HG03025 (cell line): ENCODE measurements around the gene GATA6.
"Not testable (repeated sequence)": the region's sequence is repeated elsewhere in the genome, so short reads cannot be mapped to it uniquely, and the experiment has no call there.

Experiments used
- ATAC-seq: cut with Tn5 transposase; IDR thresholded peaks from one replicate; pipeline ENCODE4 v1.9.1; 2021; ENCODE audit warnings: mild to moderate bottlenecking, moderate library complexity; ENCODE audit not compliant: unreplicated experiment, low FRiP score

GATA6 gene

DNA sequence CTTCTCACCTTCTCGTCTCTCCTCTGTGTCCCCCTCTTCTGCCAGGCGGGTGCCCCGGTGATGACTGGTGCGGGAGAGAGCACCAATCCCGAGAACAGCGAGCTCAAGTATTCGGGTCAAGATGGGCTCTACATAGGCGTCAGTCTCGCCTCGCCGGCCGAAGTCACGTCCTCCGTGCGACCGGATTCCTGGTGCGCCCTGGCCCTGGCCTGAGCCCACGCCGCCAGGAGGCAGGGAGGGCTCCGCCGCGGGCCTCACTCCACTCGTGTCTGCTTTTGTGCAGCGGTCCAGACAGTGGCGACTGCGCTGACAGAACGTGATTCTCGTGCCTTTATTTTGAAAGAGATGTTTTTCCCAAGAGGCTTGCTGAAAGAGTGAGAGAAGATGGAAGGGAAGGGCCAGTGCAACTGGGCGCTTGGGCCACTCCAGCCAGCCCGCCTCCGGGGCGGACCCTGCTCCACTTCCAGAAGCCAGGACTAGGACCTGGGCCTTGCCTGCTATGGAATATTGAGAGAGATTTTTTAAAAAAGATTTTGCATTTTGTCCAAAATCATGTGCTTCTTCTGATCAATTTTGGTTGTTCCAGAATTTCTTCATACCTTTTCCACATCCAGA lies 31.3 kb downstream of the GATA6 start:
- ATAC-seq = no peak

- no peak for ATAC-seq
Observed at GRCh38 chr18:22203035-22203434, 33.6 kb downstream of the GATA6 start.

DNA sequence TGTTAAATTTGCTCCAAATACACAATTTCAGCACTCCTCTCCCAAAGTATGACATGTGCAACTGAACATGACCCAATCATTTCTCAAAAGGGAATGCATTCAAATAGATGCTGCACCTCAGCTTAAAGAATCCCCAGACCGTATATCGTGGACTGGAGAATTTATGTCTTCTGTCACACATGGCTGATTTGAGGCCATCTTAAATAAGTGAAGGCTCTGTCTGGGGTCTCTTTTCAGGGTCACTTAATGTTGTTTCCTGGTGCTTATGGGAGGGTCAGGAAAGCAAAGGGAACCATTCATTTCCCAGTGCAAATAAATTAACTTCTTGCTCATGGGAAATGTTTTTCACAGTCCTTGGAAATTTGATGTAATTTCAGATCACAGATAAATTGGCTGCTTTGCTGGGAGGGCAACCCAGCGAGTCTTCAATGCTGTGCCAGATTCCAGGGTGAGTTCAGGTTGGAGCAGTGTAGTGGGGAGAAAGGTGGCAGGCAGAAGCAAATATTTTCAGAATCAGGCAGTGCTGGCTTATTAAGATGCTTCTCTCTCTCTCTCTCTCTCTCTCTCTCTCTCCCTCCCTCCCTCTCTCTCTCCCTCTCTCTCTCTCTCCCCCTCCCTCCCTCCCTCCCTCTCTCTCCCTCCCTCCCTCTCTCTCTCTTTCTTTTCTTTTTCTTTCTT lies 34.3 kb downstream of the GATA6 start:
- no peak for ATAC-seq

GRCh38 chr18:22204214-22204536 lies 34.8 kb downstream of the GATA6 start:
- no peak for ATAC-seq

GRCh38 chr18:22204996-22205395 lies 35.6 kb downstream of the GATA6 start:
- no peak for ATAC-seq

- no peak for ATAC-seq
Observed at GRCh38 chr18:22207021-22207758, 37.8 kb downstream of the GATA6 start.

DNA sequence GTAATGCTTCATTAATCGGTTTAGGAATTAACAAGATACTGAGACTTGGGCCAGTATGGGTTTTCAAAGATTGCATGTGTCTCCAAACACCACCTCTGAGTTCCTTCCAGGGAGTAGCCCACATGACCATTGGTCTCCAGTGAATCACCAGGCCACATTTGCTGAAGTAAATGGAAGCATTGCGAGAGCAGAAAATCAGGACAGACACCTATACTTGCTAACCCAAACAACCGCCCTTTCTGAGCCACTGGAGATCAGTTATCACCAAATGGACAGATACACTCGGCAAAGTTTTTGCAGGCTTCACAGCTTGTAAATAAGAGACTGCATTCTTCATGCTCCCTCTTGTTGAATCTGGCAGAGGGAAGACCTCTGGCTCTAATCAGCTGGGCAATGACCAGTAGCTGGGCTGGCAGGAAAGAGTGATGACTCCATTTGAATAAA lies 40.9 kb downstream of the GATA6 start:
- no peak for ATAC-seq

DNA sequence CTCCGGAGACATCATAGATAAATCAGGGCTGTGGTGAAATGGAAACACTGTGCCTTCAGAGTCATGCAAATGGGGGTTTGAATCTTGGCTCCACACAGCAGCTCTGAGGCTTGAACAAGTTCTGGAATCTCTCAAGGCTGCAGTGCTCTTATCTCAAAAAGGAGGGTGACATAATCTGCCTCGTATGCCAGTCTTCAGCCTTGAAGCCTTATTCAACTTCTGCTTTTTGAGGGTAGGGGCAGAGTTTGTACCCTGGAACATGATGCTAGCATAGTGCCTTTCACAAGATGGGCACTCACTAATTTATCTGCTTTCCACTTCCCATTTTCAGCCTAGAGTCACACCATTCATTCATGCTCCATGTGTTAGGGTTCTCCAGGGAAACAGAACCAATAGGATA lies 42.3 kb downstream of the GATA6 start:
- ATAC-seq = no peak

DNA sequence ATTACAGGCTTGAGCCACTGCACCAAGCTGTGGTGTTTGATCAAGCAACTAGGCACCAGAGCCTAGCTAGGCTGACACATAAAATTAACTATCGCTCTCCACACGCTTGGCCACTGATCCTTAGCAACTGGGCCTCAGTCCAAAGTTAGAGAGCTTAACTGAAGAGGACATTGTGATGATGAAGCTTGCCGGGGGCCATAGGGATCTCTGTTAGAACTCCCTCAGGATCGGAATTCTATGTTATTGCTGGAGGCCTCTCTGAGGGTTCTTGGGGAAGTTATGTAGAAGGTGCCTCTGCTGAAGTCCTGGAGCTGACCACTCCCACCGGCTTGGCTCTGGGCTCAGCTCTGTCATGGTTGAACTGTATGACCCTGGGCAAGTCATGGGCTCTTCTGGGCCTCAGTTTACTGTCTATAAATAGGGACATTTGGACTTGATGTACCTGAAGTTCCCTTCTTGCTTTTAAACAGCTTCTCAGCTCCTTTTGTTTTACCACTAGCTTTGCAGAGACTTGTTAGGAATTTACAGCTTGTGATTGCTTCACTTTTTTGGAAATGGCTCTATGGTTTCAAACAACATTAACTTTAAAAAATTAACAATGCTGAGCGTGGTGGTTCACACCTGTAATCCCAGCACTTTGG lies 44.1 kb downstream of the GATA6 start:
- no peak for ATAC-seq

DNA sequence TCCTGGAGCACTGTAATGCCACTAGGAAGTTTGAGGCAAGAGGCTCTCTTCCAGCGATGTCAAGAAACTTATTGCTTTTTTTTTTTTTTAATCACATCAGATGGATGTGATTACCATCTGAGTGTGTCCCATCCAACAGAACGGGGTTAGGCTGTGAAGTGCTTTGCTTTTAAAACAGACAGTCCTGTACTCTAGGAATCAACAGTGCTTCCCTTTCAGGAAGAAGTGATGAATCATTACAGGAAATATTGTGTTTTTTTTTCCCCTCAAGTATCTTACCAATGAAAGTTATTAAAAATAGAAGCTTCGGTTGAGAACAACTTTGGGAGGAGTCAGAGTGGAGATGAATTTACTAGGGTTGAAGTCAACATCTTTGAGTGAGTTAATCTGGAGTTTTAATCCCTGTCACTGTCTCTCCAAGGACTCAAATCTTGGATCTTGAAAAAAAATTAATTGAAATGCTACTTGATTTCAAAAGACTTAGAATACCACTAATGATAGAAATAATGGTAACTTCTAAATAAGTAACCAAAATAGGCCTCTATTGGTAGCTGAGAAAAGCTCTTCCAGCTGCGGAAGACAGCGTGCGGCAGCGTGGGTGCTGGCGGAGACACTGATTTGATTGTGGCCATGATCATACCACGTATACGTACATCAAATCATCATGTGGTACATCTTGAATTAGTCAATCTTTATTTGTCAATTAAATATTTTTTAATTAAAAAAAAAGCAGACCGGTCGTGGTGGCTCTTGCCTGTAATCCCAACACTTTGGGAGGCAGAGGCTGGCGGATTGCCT lies 45.5 kb downstream of the GATA6 start:
- ATAC-seq = no peak

GRCh38 chr18:22218835-22219234 lies 49.4 kb downstream of the GATA6 start:
- ATAC-seq = no peak

GRCh38 chr18:22219568-22220355 lies 50.4 kb downstream of the GATA6 start:
- ATAC-seq = no peak

DNA sequence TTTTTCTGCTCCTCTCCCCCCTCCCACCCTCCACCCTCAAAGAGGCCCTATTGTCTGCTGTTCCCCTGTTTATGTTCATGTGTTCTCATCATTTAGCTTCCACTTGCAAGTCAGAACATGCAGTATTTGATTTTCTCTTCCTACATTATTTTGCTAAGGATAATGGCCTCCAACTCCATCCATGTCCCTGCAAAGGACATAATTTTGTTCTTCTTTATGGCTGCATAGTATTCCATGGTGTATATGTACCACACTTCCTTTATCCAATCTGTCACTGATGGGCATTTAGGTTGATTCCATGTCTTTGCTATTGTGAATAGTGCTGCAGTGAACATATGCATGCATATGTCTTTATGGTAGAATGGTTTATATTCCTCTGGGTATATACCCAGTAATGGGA lies 51.2 kb downstream of the GATA6 start:
- ATAC-seq = not testable (repeated sequence)

DNA sequence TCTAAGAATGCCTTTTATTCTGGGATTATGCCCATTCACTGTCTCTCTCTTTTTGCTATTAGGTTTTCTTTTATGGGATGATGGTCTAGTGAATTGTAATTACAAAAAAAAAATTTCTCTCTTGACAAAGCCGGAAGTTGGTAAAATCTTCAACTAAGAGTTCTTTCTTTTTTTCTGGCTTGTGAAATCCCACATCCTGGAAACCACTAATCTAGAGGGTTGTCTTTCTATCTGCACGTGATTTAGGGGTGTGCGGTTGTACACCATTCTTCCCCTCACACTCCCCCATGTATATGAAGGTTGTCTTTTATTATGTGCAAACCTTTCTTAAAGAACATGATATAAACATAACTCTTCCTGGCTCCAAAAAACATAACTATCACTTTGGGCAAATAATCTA lies 52.0 kb downstream of the GATA6 start:
- ATAC-seq = no peak

DNA sequence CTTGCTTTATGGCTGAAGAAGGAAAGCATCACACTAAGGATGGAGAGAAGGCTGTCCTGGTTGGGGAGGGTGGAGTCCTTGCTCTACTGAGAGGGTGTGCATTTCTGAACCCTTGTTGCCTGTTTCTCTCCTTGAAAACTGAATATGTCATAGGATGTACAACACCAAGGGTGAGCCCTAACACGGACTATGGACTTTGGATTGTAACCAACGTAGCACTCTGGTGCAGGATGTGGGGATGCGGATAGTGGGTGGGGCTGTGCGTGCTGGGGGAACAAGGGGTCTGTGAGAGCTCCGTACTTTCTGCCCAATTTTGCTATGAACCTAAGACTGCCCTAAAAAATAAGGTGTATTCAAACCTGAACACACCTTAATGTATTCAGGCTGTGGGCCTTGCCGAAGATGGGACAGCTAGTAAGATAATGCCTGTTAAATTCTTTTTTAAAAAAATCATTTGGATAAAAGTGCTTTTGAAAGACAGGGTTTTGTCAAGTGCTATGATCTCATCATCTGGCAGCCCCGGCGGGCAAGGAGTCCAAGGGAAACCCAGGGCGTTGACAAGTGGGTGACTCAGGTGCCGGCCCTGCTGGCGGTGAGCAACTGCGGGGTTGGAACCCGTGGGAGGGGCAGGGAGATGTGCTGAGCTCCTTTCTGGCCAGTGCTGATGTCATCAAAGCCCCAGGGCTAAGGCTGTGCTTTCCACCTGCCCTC lies 54.0 kb downstream of the GATA6 start:
- ATAC-seq = no peak

DNA sequence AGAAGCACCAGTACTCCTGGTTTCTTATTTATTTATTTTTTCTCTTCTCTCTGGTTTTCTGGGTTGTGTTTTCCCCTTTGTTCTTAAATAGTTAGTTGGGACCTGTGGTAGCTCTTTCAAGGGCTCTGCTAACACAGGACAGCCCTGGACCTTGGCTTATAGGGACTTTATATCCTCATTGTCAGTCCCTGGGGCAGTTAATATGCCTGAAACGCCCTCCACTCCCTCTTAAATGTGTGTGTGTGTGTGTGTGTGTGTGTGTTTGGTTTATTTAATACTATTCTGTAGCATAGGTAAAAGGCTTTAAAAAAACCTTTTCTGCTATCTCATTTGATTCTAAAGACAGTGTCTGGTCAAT lies 54.6 kb downstream of the GATA6 start:
- no peak for ATAC-seq

DNA sequence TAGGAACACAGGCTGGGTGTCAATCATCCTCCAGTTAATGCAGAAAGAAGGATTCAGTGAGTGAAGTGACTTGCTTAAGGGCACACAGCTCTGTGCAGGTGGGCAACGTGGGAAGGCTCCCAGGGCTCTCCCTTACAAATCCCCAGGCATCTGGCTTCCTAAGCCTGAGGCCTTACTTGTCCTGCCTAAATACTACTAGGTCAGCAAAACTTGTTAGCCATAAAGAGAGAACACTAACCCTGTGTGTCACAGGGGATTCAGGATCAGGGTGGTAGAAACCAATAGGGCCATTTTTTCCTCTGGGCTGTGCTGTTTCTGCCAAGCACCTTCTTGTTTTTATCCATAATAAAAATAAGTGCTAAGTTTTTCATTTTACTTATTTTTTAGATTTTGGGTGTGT lies 55.0 kb downstream of the GATA6 start:
- no peak for ATAC-seq

DNA sequence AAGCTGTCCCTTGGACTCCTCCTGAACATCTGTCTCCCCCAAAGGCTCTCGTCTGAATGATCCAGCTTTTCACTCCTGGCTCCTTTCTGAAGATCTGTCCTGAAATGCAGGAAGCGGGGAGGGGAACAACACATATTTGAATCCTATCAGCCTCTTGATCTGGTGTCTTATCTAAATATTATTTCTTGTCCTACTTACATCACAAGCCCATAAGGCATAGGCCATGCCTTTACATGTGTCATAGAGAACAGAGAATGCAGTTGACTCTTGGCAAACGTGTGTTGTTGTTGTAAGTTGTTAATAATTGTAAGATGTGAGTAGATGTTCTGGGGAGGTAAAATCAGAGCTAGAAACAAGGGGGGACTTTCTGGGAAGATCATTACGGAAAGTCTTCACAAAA lies 57.4 kb downstream of the GATA6 start:
- no peak for ATAC-seq

GRCh38 chr18:22228976-22229375 lies 59.6 kb downstream of the GATA6 start:
- no peak for ATAC-seq
